Skeletal muscle tissue (tissue), 4 donors: ENCODE data around the gene RAD9A. TPM values are rescaled to one million over a fixed set of nuclear protein-coding genes. Genes with fewer than 3 reads are reported as not detected.

Experiments
- H3K27ac ChIP-seq: one replicate; pipeline ENCODE4 v1.7.0; 2013; ENCODE audit warnings: mild to moderate bottlenecking, low read depth, low read length, inconsistent platforms
- H3K27me3 ChIP-seq, 3 donors: one replicate each; pipeline ENCODE4 v1.7.0; 2013; ENCODE audit warnings: low read length in 3 of 3; ENCODE audit not compliant: control insufficient read depth in 3 of 3, insufficient read depth in 3 of 3
- H3K36me3 ChIP-seq, 3 donors: one replicate each; pipeline ENCODE4 v1.7.0; 2013; ENCODE audit warnings: low read length in 3 of 3; ENCODE audit not compliant: control insufficient read depth in 3 of 3, insufficient read depth in 3 of 3
- H3K4me1 ChIP-seq, 3 donors: one replicate each; pipeline ENCODE4 v1.7.0; 2013; ENCODE audit warnings: low read length in 3 of 3, mild to moderate bottlenecking in 3 of 3; ENCODE audit not compliant: control insufficient read depth in 3 of 3, insufficient read depth in 3 of 3
- H3K4me3 ChIP-seq, 3 donors: one replicate each; pipeline ENCODE4 v1.7.0; 2013; ENCODE audit warnings: low read length in 3 of 3
- H3K9ac ChIP-seq, 3 donors: one replicate each; pipeline ENCODE4 v1.7.0; 2013; ENCODE audit warnings: low read length in 3 of 3, mild to moderate bottlenecking in 3 of 3, moderate library complexity in 2 of 3, low read depth in 1 of 3
- H3K9me3 ChIP-seq, 3 donors: one replicate each; pipeline ENCODE4 v1.7.0; 2013; ENCODE audit warnings: low read length in 3 of 3; ENCODE audit not compliant: control insufficient read depth in 3 of 3
- total RNA-seq: library from RNA; depleted of rRNA; stranded (reverse); fragments of >200 nt; gene quantifications from one replicate; pipeline ENCODE4 v1.2.3, GENCODE V29; 2014
- donor health status: Osteomylitis.

RAD9A gene
- total RNA-seq, 1 donor from 2014 or later: 2.6 TPM

DNA sequence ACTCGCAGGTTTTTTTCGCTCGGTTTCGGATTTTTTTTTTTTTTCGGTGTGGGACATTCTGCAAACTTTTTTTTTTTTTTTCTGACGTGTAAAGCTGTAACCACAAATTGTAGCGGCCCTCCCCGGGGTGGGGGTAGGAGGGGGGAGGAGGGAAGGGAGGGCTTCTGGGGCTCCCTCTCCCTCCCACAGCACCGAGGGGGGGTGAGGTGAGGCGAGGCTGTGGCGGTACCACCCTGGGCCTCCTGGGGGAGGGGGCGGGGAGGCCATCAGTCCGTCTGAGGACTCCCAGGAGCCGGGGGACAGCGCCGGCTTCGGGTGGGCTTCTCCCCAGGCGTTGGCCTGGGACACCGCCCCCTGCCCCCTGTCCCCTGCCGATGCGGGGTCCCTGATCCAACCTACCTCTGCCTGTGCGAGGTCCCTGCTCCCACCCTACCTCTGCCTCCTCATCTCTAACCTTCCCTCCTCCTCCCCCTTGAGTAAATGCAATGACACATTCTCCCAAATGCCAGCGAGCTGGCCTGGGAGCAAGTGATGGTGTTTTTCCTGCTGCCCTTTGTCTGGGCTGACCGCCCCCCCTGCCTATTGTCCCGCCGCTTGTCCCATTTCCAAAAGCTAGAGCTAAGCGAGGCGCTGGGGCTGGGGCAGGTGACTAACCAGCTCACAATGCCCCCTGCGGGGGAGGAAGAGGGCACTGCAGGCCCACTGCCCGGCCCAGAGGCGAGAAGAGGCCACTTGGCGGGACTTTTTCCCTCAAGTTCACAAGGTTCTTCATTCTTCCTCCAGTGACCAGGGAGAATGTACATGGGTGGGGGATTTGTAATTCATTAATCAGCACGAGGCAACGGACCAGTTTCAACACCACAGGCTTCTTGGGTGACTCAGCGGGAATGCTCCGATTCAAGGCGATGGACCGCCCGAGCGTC, 17.9 kb upstream of the RAD9A start:
- H3K4me1 ChIP-seq: peaks cover 16 to 31% (median 21%) of the 10 kb centered on the region in 3 donors
- H3K9ac ChIP-seq: peak overlapping the region; percentile 51 to 65 (median 54)
- H3K4me3 ChIP-seq: peak overlapping the region; percentile 48 to 63 (median 50)
- peaks cover 18 to 52% (median 52%) of the 10 kb centered on the region in 3 donors for H3K27me3 ChIP-seq
- H3K9me3 ChIP-seq: no peaks in the 10 kb centered on the region
- H3K27ac ChIP-seq: peak overlapping the region; percentile 71
- H3K36me3 ChIP-seq: no peaks in the 10 kb centered on the region

GRCh38 chr11:67374571-67375281, 17.1 kb upstream of the RAD9A start:
- peak overlapping the region in 2 of 3 donors; percentile 51 to 54 for H3K9ac ChIP-seq
- no peaks in the 10 kb centered on the region for H3K36me3 ChIP-seq
- peaks cover 18 to 48% (median 44%) of the 10 kb centered on the region in 3 donors for H3K27me3 ChIP-seq
- H3K27ac ChIP-seq: peak overlapping the region; percentile 71
- H3K4me1 ChIP-seq: peaks cover 16 to 28% (median 21%) of the 10 kb centered on the region in 3 donors
- H3K4me3 ChIP-seq: peak overlapping the region in 1 of 3 donors; percentile 50
- no peaks in the 10 kb centered on the region for H3K9me3 ChIP-seq

- Histone ChIP-seq H3K4me1 (peaks cover 16 to 27% (median 21%) of the 10 kb centered on the region in 3 donors), H3K27me3 (peaks cover 18 to 44% (median 40%) of the 10 kb centered on the region in 3 donors), H3K27ac (no peak overlapping the region), H3K9me3 (no peaks in the 10 kb centered on the region), H3K9ac (no peak overlapping the region), H3K4me3 (no peak overlapping the region), H3K36me3 (no peaks in the 10 kb centered on the region)
Measured at GRCh38 chr11:67375320-67376055, 16.3 kb upstream of the RAD9A start.

- H3K4me3 ChIP-seq: no peak overlapping the region
- no peaks in the 10 kb centered on the region for H3K36me3 ChIP-seq
- H3K27ac ChIP-seq: no peak overlapping the region
- H3K27me3 ChIP-seq: peaks cover 12 to 40% (median 37%) of the 10 kb centered on the region in 3 donors
- no peak overlapping the region for H3K9ac ChIP-seq
- peaks cover 16 to 20% (median 19%) of the 10 kb centered on the region in 3 donors for H3K4me1 ChIP-seq
- no peaks in the 10 kb centered on the region for H3K9me3 ChIP-seq
Measured at GRCh38 chr11:67376063-67376820, 15.5 kb upstream of the RAD9A start.

- Histone ChIP-seq H3K27ac (no peak overlapping the region), H3K4me3 (no peak overlapping the region), H3K9me3 (no peaks in the 10 kb centered on the region), H3K4me1 (peaks cover 11 to 13% (median 11%) of the 10 kb centered on the region in 3 donors), H3K36me3 (no peaks in the 10 kb centered on the region), H3K9ac (no peak overlapping the region), H3K27me3 (peaks cover 12 to 35% (median 33%) of the 10 kb centered on the region in 3 donors)
Measured at GRCh38 chr11:67376873-67377808, 14.6 kb upstream of the RAD9A start.

GRCh38 chr11:67378544-67378943, 13.2 kb upstream of the RAD9A start:
- peaks cover 13 to 18% (median 13%) of the 10 kb centered on the region in 3 donors for H3K4me1 ChIP-seq
- no peak overlapping the region for H3K27ac ChIP-seq
- no peak overlapping the region for H3K4me3 ChIP-seq
- H3K9ac ChIP-seq: no peak overlapping the region
- peaks cover 12 to 41% (median 34%) of the 10 kb centered on the region in 3 donors for H3K27me3 ChIP-seq
- H3K36me3 ChIP-seq: no peaks in the 10 kb centered on the region
- H3K9me3 ChIP-seq: no peaks in the 10 kb centered on the region

DNA sequence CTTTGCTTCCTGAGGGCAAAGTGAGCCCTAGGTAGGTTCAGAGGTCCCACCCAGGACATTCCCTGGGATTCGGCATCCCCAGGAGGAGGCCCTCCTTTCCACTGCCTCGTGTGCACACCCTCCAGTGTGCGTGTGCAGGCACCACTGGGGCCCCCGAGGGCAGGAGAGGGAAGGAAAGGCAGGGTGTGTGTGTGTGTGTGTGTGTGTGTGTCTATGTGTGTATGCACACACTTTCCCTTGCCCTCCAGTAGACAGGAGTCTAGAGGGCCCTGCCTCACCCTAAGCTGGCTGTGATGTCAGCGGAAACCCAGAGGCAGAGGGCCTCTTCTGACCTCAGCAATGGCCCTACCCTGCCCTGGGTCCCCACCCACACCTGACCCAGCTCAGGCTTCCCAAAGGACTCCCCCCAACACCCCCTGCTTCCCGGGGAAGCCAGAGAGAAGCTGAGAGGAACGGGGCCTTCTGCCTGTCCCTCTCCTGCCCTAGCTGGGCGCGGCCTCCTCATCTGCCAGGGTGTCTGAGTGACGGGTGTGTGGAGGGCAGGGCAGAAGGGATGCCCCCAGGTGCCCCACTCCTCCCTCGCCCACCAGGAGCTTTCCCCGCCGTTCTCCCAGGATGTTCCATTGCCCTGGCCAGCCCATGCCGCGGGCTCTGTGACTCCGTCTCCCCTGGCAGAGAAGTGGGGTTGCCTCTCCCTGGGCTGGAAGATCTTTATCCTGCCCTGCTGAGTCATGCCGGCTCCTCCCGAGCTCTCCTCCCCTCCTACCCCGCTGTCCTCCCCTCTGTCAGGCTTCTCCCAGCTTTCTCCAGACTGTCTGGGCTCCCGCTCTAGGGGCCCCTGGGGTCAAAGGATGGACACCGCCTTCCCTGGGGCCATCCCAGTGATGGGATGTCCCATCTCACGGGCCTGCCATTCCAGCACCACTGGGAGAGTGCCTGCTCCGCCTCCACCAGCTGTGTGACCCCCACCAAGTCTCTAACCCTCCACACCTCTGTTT, 12.4 kb upstream of the RAD9A start:
- Histone ChIP-seq H3K27me3 (peaks cover 8 to 37% (median 30%) of the 10 kb centered on the region in 3 donors), H3K9ac (no peak overlapping the region), H3K4me1 (peaks cover 8 to 11% (median 9%) of the 10 kb centered on the region in 3 donors), H3K27ac (no peak overlapping the region), H3K36me3 (no peaks in the 10 kb centered on the region), H3K4me3 (no peak overlapping the region), H3K9me3 (no peaks in the 10 kb centered on the region)
